Thyroid gland (tissue), 4 donors: ENCODE measurements around the gene COG5.

ENCODE experiments used
- CTCF ChIP-seq, 6 experiments: fragments of 200-600 bp in 3 of 6; fragments of 450-650 bp in 3 of 6; sonication (generic) in 3 of 6; IDR thresholded peaks; one replicate each; pipeline ENCODE4 v1.5.1; 2016 to 2019; ENCODE audit warnings: antibody characterized with exemption in 6 of 6, mild to moderate bottlenecking in 2 of 6, inconsistent platforms in 1 of 6, moderate library complexity in 1 of 6
- POLR2A ChIP-seq, 2 donors: fragments of 450-650 bp; IDR thresholded peaks; one replicate each; pipeline ENCODE4 v1.6.1; 2017; ENCODE audit warnings: antibody characterized with exemption in 2 of 2, mild to moderate bottlenecking in 2 of 2, moderate library complexity in 1 of 2

- TF ChIP-seq CTCF (IDR thresholded peaks at IDR 0.05) (no peak), POLR2A (IDR thresholded peaks at IDR 0.05) (no peak)
These were observed 351.0 kb downstream of the COG5 start for GRCh38 chr7:107212725-107213124.
